ENCODE measurements around the gene ZFPM1.

The ZFPM1 gene

DNA sequence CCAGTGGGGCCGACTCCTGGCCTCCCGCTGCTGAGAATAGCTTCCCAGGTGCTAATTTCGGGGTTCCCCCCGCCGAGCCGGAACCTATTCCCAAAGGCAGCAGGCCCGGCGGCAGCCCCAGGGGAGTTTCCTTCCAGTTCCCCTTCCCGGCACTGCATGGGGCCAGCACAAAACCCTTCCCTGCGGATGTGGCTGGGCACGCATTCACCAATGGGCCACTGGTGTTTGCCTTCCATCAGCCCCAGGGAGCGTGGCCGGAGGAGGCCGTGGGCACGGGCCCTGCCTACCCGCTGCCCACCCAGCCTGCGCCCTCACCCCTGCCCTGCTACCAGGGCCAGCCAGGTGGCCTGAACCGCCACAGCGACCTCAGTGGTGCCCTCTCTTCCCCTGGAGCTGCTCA lies 24.9 kb upstream of the ZFPM1 start:
- H3K4me3 ChIP-seq (replicated peaks; ENCODE audit: insufficient read depth, low read length), result no peak overlapping the region
- H3K27ac ChIP-seq (replicated peaks), result no peak overlapping the region
- peaks cover 10% of the 10 kb centered on the region for H3K27me3 ChIP-seq (ENCODE audit: insufficient read depth, poor library complexity, severe bottlenecking)
- no peak for DNase-seq (ENCODE audit: low read depth in 1 of 2, low spot score in 1 of 2)
- TF ChIP-seq GABPA (IDR thresholded peaks at IDR 0.05; ENCODE audit: low read depth) (no peak), SPI1 (IDR thresholded peaks at IDR 0.05; ENCODE audit: borderline replicate concordance, low read depth) (no peak), POLR2AphosphoS5 (IDR thresholded peaks at IDR 0.05; ENCODE audit: low read depth) (no peak)
- TF ChIP-seq, protein P1, sequence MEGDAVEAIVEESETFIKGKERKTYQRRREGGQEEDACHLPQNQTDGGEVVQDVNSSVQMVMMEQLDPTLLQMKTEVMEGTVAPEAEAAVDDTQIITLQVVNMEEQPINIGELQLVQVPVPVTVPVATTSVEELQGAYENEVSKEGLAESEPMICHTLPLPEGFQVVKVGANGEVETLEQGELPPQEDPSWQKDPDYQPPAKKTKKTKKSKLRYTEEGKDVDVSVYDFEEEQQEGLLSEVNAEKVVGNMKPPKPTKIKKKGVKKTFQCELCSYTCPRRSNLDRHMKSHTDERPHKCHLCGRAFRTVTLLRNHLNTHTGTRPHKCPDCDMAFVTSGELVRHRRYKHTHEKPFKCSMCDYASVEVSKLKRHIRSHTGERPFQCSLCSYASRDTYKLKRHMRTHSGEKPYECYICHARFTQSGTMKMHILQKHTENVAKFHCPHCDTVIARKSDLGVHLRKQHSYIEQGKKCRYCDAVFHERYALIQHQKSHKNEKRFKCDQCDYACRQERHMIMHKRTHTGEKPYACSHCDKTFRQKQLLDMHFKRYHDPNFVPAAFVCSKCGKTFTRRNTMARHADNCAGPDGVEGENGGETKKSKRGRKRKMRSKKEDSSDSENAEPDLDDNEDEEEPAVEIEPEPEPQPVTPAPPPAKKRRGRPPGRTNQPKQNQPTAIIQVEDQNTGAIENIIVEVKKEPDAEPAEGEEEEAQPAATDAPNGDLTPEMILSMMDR (IDR thresholded peaks at IDR 0.05; ENCODE audit: insufficient read depth, low read length), result no peak
- TF ChIP-seq, protein P2, sequence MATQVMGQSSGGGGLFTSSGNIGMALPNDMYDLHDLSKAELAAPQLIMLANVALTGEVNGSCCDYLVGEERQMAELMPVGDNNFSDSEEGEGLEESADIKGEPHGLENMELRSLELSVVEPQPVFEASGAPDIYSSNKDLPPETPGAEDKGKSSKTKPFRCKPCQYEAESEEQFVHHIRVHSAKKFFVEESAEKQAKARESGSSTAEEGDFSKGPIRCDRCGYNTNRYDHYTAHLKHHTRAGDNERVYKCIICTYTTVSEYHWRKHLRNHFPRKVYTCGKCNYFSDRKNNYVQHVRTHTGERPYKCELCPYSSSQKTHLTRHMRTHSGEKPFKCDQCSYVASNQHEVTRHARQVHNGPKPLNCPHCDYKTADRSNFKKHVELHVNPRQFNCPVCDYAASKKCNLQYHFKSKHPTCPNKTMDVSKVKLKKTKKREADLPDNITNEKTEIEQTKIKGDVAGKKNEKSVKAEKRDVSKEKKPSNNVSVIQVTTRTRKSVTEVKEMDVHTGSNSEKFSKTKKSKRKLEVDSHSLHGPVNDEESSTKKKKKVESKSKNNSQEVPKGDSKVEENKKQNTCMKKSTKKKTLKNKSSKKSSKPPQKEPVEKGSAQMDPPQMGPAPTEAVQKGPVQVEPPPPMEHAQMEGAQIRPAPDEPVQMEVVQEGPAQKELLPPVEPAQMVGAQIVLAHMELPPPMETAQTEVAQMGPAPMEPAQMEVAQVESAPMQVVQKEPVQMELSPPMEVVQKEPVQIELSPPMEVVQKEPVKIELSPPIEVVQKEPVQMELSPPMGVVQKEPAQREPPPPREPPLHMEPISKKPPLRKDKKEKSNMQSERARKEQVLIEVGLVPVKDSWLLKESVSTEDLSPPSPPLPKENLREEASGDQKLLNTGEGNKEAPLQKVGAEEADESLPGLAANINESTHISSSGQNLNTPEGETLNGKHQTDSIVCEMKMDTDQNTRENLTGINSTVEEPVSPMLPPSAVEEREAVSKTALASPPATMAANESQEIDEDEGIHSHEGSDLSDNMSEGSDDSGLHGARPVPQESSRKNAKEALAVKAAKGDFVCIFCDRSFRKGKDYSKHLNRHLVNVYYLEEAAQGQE (IDR thresholded peaks at IDR 0.05; ENCODE audit: insufficient replicate concordance, low read depth), result no peak

DNA sequence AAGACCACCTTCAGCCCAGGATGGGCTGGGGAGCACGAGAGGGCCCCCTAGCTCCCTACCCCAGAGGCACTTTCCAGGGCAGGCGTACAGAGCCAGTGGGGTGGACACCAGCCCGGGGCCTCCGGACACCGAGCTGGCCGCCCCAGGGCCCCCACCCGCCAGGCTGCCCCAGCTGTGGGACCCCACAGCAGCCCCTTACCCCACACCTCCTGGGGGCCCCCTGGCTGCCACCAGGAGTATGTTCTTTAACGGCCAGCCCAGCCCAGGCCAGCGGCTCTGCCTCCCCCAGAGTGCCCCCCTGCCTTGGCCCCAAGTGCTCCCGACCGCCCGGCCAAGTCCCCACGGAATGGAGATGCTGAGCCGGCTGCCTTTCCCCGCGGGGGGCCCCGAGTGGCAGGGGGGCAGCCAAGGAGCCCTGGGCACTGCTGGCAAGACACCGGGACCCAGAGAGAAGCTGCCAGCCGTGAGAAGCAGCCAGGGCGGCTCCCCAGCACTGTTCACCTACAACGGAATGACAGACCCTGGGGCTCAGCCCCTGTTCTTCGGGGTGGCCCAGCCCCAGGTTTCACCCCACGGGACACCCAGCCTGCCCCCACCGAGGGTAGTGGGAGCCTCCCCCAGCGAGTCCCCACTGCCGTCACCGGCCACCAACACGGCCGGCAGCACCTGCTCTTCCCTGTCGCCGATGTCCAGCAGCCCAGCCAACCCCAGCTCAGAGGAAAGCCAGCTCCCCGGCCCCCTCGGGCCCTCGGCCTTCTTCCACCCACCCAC lies 24.3 kb upstream of the ZFPM1 start:
- no peak overlapping the region for H3K27ac ChIP-seq (replicated peaks)
- no peak overlapping the region for H3K4me3 ChIP-seq (replicated peaks; ENCODE audit: insufficient read depth, low read length)
- no peak for DNase-seq (ENCODE audit: low read depth in 1 of 2, low spot score in 1 of 2)
- H3K27me3 ChIP-seq (ENCODE audit: insufficient read depth, poor library complexity, severe bottlenecking), result peaks cover 10% of the 10 kb centered on the region
- TF ChIP-seq, protein P2 (IDR thresholded peaks at IDR 0.05; ENCODE audit: insufficient replicate concordance, low read depth), result no peak
- TF ChIP-seq SPI1 (IDR thresholded peaks at IDR 0.05; ENCODE audit: borderline replicate concordance, low read depth) (no peak), POLR2AphosphoS5 (IDR thresholded peaks at IDR 0.05; ENCODE audit: low read depth) (no peak), GABPA (IDR thresholded peaks at IDR 0.05; ENCODE audit: low read depth) (no peak)
- TF ChIP-seq, protein P1 (IDR thresholded peaks at IDR 0.05; ENCODE audit: insufficient read depth, low read length), result no peak

DNA sequence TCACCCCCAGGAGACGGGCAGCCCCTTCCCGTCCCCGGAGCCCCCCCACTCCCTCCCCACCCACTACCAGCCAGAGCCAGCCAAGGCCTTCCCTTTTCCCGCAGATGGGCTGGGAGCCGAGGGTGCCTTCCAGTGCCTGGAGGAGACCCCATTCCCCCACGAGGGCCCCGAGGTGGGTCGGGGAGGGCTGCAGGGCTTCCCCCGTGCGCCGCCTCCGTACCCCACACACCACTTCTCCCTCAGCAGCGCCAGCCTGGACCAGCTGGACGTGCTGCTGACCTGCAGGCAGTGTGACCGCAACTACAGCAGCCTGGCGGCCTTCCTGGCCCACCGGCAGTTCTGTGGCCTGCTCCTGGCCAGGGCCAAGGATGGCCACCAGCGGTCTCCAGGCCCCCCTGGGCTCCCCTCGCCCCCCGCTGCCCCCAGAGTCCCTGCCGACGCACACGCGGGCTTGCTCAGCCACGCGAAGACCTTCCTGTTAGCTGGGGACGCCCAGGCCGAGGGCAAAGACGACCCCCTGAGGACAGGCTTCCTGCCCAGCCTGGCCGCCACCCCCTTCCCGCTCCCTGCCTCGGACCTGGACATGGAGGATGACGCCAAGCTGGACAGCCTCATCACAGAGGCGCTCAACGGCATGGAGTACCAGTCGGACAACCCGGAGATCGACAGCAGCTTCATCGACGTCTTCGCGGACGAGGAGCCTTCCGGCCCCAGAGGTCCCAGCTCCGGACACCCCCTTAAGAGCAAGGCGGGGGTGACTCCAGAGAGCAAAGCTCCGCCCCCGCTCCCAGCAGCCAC lies 23.5 kb upstream of the ZFPM1 start:
- Histone ChIP-seq H3K27ac (replicated peaks) (no peak overlapping the region), H3K27me3 (ENCODE audit: insufficient read depth, poor library complexity, severe bottlenecking) (peaks cover 11% of the 10 kb centered on the region), H3K4me3 (replicated peaks; ENCODE audit: insufficient read depth, low read length) (no peak overlapping the region)
- no peak for DNase-seq (ENCODE audit: low read depth in 1 of 2, low spot score in 1 of 2)
- TF ChIP-seq, protein P1 (IDR thresholded peaks at IDR 0.05; ENCODE audit: insufficient read depth, low read length), result no peak
- TF ChIP-seq GABPA (IDR thresholded peaks at IDR 0.05; ENCODE audit: low read depth) (no peak), SPI1 (IDR thresholded peaks at IDR 0.05; ENCODE audit: borderline replicate concordance, low read depth) (no peak)

Data from HL-60 (cell line).